BE2C (cell line): ENCODE data around the gene PRICKLE1.

Experiments used
- DNase-seq: peaks from one replicate; pipeline ENCODE4 v3.0.0-alpha.2; 2020
- H3K27me3 ChIP-seq: fragments of 250-450 bp; sonication (Bioruptor Pico); 2 replicates; pipeline ENCODE4 v1.5.1; 2020; ENCODE audit warnings: mild to moderate bottlenecking
- H3K36me3 ChIP-seq: fragments of 250-450 bp; sonication (Bioruptor Pico); 2 replicates; pipeline ENCODE4 v1.5.1; 2020; ENCODE audit warnings: mild to moderate bottlenecking
- H3K4me1 ChIP-seq: fragments of 250-450 bp; sonication (Bioruptor Pico); 2 replicates; pipeline ENCODE4 v1.5.1; 2020
- H3K4me3 ChIP-seq: 2 replicates; pipeline ENCODE4 v1.5.1; 2011; ENCODE audit warnings: low read depth, low read length
- H3K9me3 ChIP-seq: fragments of 250-450 bp; sonication (Bioruptor Pico); 2 replicates; pipeline ENCODE4 v1.5.1; 2020
- TF ChIP-seq, protein P1 (sequence below): IDR thresholded peaks from 2 replicates; pipeline ENCODE4 v1.5.1; 2012; ENCODE audit warnings: mild to moderate bottlenecking, low read depth, low read length

PRICKLE1 gene

DNA sequence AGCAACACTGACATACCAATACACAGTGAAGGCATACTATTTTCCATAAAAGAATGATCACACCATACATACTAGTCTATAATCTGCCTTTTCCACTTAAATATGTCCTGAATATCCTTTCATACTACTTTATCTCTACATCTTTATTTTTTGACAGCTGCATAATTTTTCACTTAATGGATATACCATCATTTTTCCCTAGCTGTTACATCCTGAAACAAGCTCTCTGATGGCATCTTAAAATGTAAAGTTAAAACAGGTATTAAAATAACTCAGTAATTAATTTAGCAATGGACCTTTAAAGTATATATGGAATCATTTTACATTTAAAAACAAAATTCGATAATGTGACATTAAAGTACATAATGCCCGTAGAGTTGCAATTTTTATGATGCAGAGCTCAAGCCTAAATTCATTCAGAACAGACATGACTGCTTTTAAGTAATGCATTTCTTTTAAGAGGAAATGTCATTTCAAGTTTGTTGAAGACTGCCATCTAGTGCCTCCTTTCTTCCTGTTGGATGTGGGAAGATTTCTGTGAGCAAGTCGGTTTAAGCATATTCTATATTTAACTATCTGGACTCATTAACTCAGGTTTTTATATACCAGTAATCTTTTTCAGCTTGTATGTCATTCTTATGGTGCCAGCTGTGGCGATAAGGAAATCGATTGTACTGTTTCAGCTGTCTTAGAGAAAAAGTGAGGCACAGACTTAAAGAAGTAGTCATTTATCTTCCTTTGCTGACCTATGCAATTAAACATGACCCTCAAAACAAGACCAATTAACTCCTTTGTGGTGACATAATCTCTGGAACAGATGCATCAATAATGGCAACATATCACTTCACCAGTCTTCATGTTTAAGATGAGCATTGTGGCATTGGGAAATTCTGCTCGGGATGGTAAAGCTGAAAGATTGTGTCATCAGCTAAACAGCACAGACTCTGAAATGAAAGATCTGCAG, 20.3 kb downstream of the PRICKLE1 start:
- H3K4me3 ChIP-seq: no peak overlapping the region
- H3K4me1 ChIP-seq: peaks cover 5% of the 10 kb centered on the region
- H3K27me3 ChIP-seq: no peaks in the 10 kb centered on the region
- no peaks in the 10 kb centered on the region; the same call in 1 of the 2 replicates for H3K36me3 ChIP-seq
- TF ChIP-seq, protein P1, sequence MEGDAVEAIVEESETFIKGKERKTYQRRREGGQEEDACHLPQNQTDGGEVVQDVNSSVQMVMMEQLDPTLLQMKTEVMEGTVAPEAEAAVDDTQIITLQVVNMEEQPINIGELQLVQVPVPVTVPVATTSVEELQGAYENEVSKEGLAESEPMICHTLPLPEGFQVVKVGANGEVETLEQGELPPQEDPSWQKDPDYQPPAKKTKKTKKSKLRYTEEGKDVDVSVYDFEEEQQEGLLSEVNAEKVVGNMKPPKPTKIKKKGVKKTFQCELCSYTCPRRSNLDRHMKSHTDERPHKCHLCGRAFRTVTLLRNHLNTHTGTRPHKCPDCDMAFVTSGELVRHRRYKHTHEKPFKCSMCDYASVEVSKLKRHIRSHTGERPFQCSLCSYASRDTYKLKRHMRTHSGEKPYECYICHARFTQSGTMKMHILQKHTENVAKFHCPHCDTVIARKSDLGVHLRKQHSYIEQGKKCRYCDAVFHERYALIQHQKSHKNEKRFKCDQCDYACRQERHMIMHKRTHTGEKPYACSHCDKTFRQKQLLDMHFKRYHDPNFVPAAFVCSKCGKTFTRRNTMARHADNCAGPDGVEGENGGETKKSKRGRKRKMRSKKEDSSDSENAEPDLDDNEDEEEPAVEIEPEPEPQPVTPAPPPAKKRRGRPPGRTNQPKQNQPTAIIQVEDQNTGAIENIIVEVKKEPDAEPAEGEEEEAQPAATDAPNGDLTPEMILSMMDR: peak; percentile 60
- H3K9me3 ChIP-seq: no peaks in the 10 kb centered on the region
- DNase-seq: no peak

DNA sequence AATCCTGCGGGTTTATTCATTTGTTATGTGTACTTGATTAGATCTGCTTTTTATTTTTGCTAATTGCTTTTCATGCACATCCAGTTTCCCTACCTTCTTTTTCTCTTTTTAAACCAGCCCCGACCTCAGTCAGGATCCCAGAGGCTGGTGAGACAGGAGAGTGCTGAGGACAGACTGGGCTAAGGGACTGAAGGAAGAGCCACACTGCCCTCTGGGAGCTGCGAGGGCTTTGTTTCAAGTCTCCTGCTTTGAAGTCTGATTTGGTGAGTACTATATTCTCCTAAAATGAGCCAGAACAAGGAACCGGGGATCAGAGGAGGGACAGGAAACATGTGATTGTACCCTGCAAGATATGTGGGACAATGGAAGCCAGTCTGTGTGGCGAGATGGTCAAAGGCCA, 23.9 kb downstream of the PRICKLE1 start:
- DNase-seq: no peak
- no peaks in the 10 kb centered on the region for H3K9me3 ChIP-seq
- TF ChIP-seq, protein P1: 0 out of 2 replicates have a peak, but pooled peaks have one; percentile 9

GRCh38 chr12:42564996-42565395, 24.6 kb downstream of the PRICKLE1 start:
- no peak for DNase-seq

More for the DNA sequence above, 23.9 kb downstream of the PRICKLE1 start:
- H3K4me1 ChIP-seq: peaks cover 4% of the 10 kb centered on the region
- H3K36me3 ChIP-seq: no peaks in the 10 kb centered on the region; the same call in 1 of the 2 replicates
- no peak overlapping the region for H3K4me3 ChIP-seq
- H3K27me3 ChIP-seq: no peaks in the 10 kb centered on the region

GRCh38 chr12:42564556-42564955, 25.0 kb downstream of the PRICKLE1 start:
- Histone ChIP-seq H3K36me3 (no peaks in the 10 kb centered on the region; the same call in 1 of the 2 replicates), H3K27me3 (no peaks in the 10 kb centered on the region), H3K9me3 (no peaks in the 10 kb centered on the region), H3K4me1 (peaks cover 3% of the 10 kb centered on the region), H3K4me3 (no peak overlapping the region)
- no peak for DNase-seq
- TF ChIP-seq, protein P1: no peak

More at GRCh38 chr12:42564996-42565395, 24.6 kb downstream of the PRICKLE1 start:
- TF ChIP-seq, protein P1: no peak
- no peaks in the 10 kb centered on the region for H3K9me3 ChIP-seq
- no peaks in the 10 kb centered on the region; the same call in 1 of the 2 replicates for H3K36me3 ChIP-seq
- no peaks in the 10 kb centered on the region for H3K27me3 ChIP-seq
- no peak overlapping the region for H3K4me3 ChIP-seq
- H3K4me1 ChIP-seq: peaks cover 4% of the 10 kb centered on the region

DNA sequence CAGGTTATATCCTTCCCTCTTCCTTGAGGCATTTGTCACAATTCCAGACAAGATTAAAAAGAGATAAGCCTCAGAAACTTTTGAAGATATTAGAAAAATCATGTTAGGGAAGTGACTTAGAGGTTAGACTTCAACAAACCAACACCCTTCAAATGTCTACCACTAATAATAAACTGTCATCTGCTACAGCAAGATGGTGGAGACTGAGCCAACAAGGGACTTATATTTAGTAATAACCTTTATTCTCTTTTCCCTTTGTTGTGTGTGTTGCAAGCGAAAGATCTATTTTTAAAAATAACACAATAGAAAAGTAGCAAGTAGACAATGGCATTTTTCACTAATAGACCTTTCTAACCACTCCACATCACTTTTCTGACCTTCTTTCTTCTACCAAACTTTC, 28.6 kb downstream of the PRICKLE1 start:
- TF ChIP-seq, protein P1: no peak
- DNase-seq: no peak
- no peak overlapping the region for H3K4me3 ChIP-seq

DNA sequence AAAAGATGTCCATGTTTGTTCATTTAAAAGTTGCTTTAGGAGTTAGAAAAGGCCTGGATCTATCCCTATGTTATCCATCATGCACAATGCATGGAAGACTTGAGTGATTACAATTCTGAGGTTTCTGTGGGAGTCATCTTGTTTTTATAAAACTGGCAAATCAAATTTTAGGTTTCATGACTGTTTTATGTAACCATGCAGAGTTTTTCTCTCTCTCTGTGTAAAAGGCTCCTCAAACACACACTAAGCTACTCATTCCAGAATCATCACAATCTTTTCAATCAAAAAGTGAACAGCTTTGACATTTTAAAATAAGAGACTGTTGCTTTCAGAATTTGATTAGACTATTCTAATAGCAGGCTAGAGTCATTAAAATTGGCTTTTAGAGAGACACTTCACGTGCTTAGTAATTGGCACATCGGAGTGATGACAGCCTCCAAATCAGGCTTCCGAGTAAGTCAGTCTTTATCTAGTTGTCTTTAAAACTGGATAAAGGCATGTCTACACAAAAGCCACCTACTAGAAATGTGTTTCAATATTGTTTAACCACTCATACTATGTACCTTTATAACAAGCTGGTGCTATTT, 31.9 kb downstream of the PRICKLE1 start:
- no peaks in the 10 kb centered on the region for H3K36me3 ChIP-seq
- H3K27me3 ChIP-seq: no peaks in the 10 kb centered on the region
- DNase-seq: no peak
- H3K4me1 ChIP-seq: no peaks in the 10 kb centered on the region; the same call in 1 of the 2 replicates
- TF ChIP-seq, protein P1: no peak
- H3K9me3 ChIP-seq: no peaks in the 10 kb centered on the region
- H3K4me3 ChIP-seq: no peak overlapping the region

More for the DNA sequence above, 28.6 kb downstream of the PRICKLE1 start:
- Histone ChIP-seq H3K9me3 (no peaks in the 10 kb centered on the region), H3K36me3 (no peaks in the 10 kb centered on the region; the same call in 1 of the 2 replicates), H3K4me1 (no peaks in the 10 kb centered on the region; the same call in 1 of the 2 replicates), H3K27me3 (no peaks in the 10 kb centered on the region)
